Stimulated activated CD4-positive, alpha-beta T cell treated with anti-CD3 and anti-CD28 coated beads, Interleukin-4, amount 100 ng/mL, for 48 hours (primary cell): Measurements from ENCODE around the gene DNASE1L2.

Experiments used
- DNase-seq, 2 donors: peaks; one replicate each; pipeline ENCODE4 v3.0.0-alpha.2; 2020; ENCODE audit warnings: low read depth in 2 of 2

Gene DNASE1L2

GRCh38 chr16:2270588-2271470 lies 34.6 kb downstream of the DNASE1L2 start:
- DNase-seq = no peak

GRCh38 chr16:2271848-2272461 lies 35.7 kb downstream of the DNASE1L2 start:
- no peak for DNase-seq

- no peak for DNase-seq
Measured at GRCh38 chr16:2273484-2273883, 37.2 kb downstream of the DNASE1L2 start.

- DNase-seq = no peak
Measured at GRCh38 chr16:2273931-2274330, 37.7 kb downstream of the DNASE1L2 start.

GRCh38 chr16:2275476-2276367 lies 39.5 kb downstream of the DNASE1L2 start:
- no peak for DNase-seq

GRCh38 chr16:2276368-2277195 lies 40.3 kb downstream of the DNASE1L2 start:
- no peak for DNase-seq

GRCh38 chr16:2277466-2278271 lies 41.4 kb downstream of the DNASE1L2 start:
- DNase-seq = no peak

- no peak for DNase-seq
Measured at GRCh38 chr16:2278272-2278608, 42.0 kb downstream of the DNASE1L2 start.

- DNase-seq = no peak
Measured at GRCh38 chr16:2278956-2279800, 42.9 kb downstream of the DNASE1L2 start.

GRCh38 chr16:2280461-2280860 lies 44.2 kb downstream of the DNASE1L2 start:
- no peak for DNase-seq

- DNase-seq = no peak
Measured at GRCh38 chr16:2280981-2281542, 44.8 kb downstream of the DNASE1L2 start.

GRCh38 chr16:2282262-2282661 lies 46.0 kb downstream of the DNASE1L2 start:
- DNase-seq = no peak

- DNase-seq = no peak
Measured at GRCh38 chr16:2282866-2283555, 46.8 kb downstream of the DNASE1L2 start.

- no peak for DNase-seq
Measured at GRCh38 chr16:2284001-2284770, 47.9 kb downstream of the DNASE1L2 start.

- no peak for DNase-seq
Measured at GRCh38 chr16:2284797-2285576, 48.7 kb downstream of the DNASE1L2 start.

GRCh38 chr16:2285731-2286191 lies 49.5 kb downstream of the DNASE1L2 start:
- DNase-seq = no peak

GRCh38 chr16:2286550-2286949 lies 50.3 kb downstream of the DNASE1L2 start:
- no peak for DNase-seq
